ENCODE results near the gene CCDC184.
A peak's percentile ranks its signal among the peaks of the same experiment; 100 is the strongest.
"Not testable (repeated sequence)": the region's sequence is repeated elsewhere in the genome, so short reads cannot be mapped to it uniquely, and the experiment has no call there.

The CCDC184 gene

GRCh38 chr12:48183091-48183875, at the start of gene CCDC184:
Gene CCDC184 (plus strand): TSS chr12:48183644. CDS start chr12:48184123, 479 bp downstream.
- DNase-seq (ENCODE audit: low spot score): peak; percentile 86

GRCh38 chr12:48135027-48135426, 48.4 kb upstream of the CCDC184 start:
- DNase-seq (ENCODE audit: low spot score): no peak

GRCh38 chr12:48142818-48143674, 40.4 kb upstream of the CCDC184 start:
- DNase-seq (ENCODE audit: low spot score): no peak

- no peak for DNase-seq (ENCODE audit: low spot score)
Measured at GRCh38 chr12:48143898-48144297, 39.5 kb upstream of the CCDC184 start.

GRCh38 chr12:48145981-48146380, 37.5 kb upstream of the CCDC184 start:
- DNase-seq (ENCODE audit: low spot score): no peak

- no peak for DNase-seq (ENCODE audit: low spot score)
Measured at GRCh38 chr12:48151103-48151771, 32.2 kb upstream of the CCDC184 start.

- not testable (repeated sequence) for DNase-seq (ENCODE audit: low spot score)
Measured at GRCh38 chr12:48155786-48156185, 27.7 kb upstream of the CCDC184 start.

GRCh38 chr12:48156652-48157017, 26.8 kb upstream of the CCDC184 start:
- peak; percentile 13 for DNase-seq (ENCODE audit: low spot score)

- peak; percentile 98 for DNase-seq (ENCODE audit: low spot score)
Measured at GRCh38 chr12:48157018-48157888, 26.2 kb upstream of the CCDC184 start, which contains the start of gene ASB8. Gene ASB8 (minus strand): TSS chr12:48157515. CDS start chr12:48153496, 4,019 bp downstream.

- DNase-seq (ENCODE audit: low spot score): no peak
Measured at GRCh38 chr12:48157889-48158370, 25.5 kb upstream of the CCDC184 start.

- DNase-seq (ENCODE audit: low spot score): no peak
Measured at GRCh38 chr12:48160046-48160445, 23.4 kb upstream of the CCDC184 start.

- DNase-seq (ENCODE audit: low spot score): no peak
Measured at GRCh38 chr12:48160807-48161206, 22.6 kb upstream of the CCDC184 start.

- no peak for DNase-seq (ENCODE audit: low spot score)
Measured at GRCh38 chr12:48163150-48163747, 20.2 kb upstream of the CCDC184 start.

- DNase-seq (ENCODE audit: low spot score): no peak
Measured at GRCh38 chr12:48164451-48164850, 19.0 kb upstream of the CCDC184 start.

GRCh38 chr12:48165089-48165981, 18.1 kb upstream of the CCDC184 start:
- peak; percentile 50 for DNase-seq (ENCODE audit: low spot score)

- no peak for DNase-seq (ENCODE audit: low spot score)
Measured at GRCh38 chr12:48169011-48169410, 14.4 kb upstream of the CCDC184 start.

GRCh38 chr12:48175613-48176416, 7.6 kb upstream of the CCDC184 start:
- DNase-seq (ENCODE audit: low spot score): no peak

GRCh38 chr12:48176417-48176751, 7.1 kb upstream of the CCDC184 start:
- no peak for DNase-seq (ENCODE audit: low spot score)

GRCh38 chr12:48177982-48178381, 5.5 kb upstream of the CCDC184 start:
- DNase-seq (ENCODE audit: low spot score): no peak

Data from AG08396 (cell line).